Activated CD8-positive, alpha-beta T cell treated with anti-CD3 and anti-CD28 coated beads for 36 hours (primary cell): ENCODE results near the gene HSD11B2. TPM values are rescaled to one million over a fixed set of nuclear protein-coding genes. Genes with fewer than 3 reads are reported as not detected.

Source experiments
- ATAC-seq: fragments of 200-7000 bp; cut with Tn5 transposase; one replicate; pipeline ENCODE4 v1.10.0; 2021; ENCODE audit warnings: mild to moderate bottlenecking, moderate library complexity
- CTCF ChIA-PET: fragments of 350-600 bp; sonication (Branson Sonifier 250); formaldehyde crosslinking; loops from one replicate; lab custom pipeline; 2021; ENCODE audit warnings: antibody characterized with exemption; lab: Charles Lee
- POLR2A ChIA-PET: fragments of 350-600 bp; sonication (Branson Sonifier 250); formaldehyde crosslinking; loops from one replicate; lab custom pipeline; 2021; ENCODE audit warnings: antibody characterized with exemption; lab: Charles Lee
- DNase-seq: peaks from one replicate; pipeline ENCODE4 v3.0.0-alpha.2; 2020
- H3K27ac Mint-ChIP-seq: one replicate; pipeline ENCODE4 v1.8.0; 2021; ENCODE audit warnings: mild to moderate bottlenecking, mixed read lengths
- H3K27me3 Mint-ChIP-seq: one replicate; pipeline ENCODE4 v1.8.0; 2021; ENCODE audit warnings: mixed read lengths
- H3K36me3 Mint-ChIP-seq: one replicate; pipeline ENCODE4 v1.8.0; 2021; ENCODE audit warnings: low read depth, mixed read lengths
- H3K4me1 Mint-ChIP-seq: one replicate; pipeline ENCODE4 v1.8.0; 2021; ENCODE audit warnings: low read depth, mixed read lengths
- H3K4me3 Mint-ChIP-seq: one replicate; pipeline ENCODE4 v1.8.0; 2021; ENCODE audit warnings: mild to moderate bottlenecking, moderate library complexity, mixed read lengths
- H3K9me3 Mint-ChIP-seq: one replicate; pipeline ENCODE4 v1.8.0; 2021; ENCODE audit warnings: mixed read lengths
- CTCF ChIP-seq: fragments of 200-600 bp; IDR thresholded peaks from one replicate; pipeline ENCODE4 v1.8.0; 2022; ENCODE audit warnings: antibody characterized with exemption, mild to moderate bottlenecking
- intact Hi-C: fragments of 100-400 bp; cut with micrococcal nuclease; formaldehyde crosslinking; loops from one replicate; pipeline ENCODE4 v1.10.0; 2022
- total RNA-seq, 2 experiments: library from RNA; stranded (reverse); gene quantifications; one replicate each; pipeline ENCODE4 v1.2.3, GENCODE V29; 2021

Gene HSD11B2
- total RNA-seq, 2 experiments from 2014 or later = 1.6 to 2.3 TPM

DNA sequence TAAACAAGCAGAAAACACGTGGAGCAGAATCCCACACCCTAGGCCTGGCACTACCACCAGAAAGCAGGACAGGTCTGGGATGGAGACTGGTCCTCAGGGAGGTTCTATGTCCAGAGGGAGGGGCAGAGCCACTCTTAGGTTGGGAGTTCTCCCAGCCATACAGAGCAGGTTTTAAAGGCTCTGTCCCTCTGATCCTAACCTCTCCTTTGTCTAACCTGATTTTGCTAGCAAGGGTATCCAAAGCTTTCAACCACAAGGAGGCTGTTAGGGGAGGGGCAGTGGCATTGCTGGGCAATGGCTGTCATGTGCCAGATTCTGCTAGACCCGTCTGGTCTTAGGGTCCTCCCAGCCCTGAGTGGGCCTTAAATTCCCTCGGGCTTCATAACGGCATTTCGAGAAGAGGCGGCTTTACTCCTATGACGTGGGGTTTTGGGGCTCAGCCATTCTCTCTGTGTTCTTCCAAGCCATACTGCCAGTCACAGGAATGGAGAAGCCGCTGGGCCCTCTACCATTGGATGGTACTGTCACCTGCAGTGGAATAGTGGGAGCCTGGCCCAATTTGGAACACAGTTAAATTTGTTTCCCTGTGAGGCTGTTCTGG lies 43.3 kb upstream of the HSD11B2 start:
- no peak for TF ChIP-seq CTCF
- ATAC-seq (no peak), DNase-seq (no peak)
- no peak overlapping the region for H3K27ac Mint-ChIP-seq
- no peak overlapping the region for H3K4me3 Mint-ChIP-seq
- no peaks in the 10 kb centered on the region for H3K9me3 Mint-ChIP-seq
- H3K36me3 Mint-ChIP-seq = no peaks in the 10 kb centered on the region
- intact Hi-C loops = no loop called here
- ChIA-PET CTCF (interaction anchor here (0.8 to 3.4 kb wide), 4 partner anchors 11 to 78 kb away, joined by 3 to 19 read pairs (median 3); no protein-coding TSS in a partner anchor), POLR2A (interaction anchor here (1.2 kb wide), 1 partner anchor 10 kb away, joined by 3 read pairs; no protein-coding TSS in a partner anchor)
- peaks cover 9% of the 10 kb centered on the region for H3K4me1 Mint-ChIP-seq
- H3K27me3 Mint-ChIP-seq = peaks cover 5% of the 10 kb centered on the region

GRCh38 chr16:67388191-67388590 lies 42.7 kb upstream of the HSD11B2 start:
- Mint-ChIP-seq H3K27me3 (peaks cover 7% of the 10 kb centered on the region), H3K27ac (no peak overlapping the region), H3K4me3 (no peak overlapping the region), H3K9me3 (no peaks in the 10 kb centered on the region), H3K36me3 (no peaks in the 10 kb centered on the region), H3K4me1 (peaks cover 9% of the 10 kb centered on the region)
- DNase-seq (no peak), ATAC-seq (no peak)
- ChIA-PET POLR2A (no interaction called here), CTCF (interaction anchor here (0.8 to 2.6 kb wide), 3 partner anchors 11 to 127 kb away, joined by 3 to 13 read pairs (median 4); no protein-coding TSS in a partner anchor)
- intact Hi-C loops = no loop called here
- TF ChIP-seq CTCF = no peak

GRCh38 chr16:67388591-67388990 lies 42.3 kb upstream of the HSD11B2 start:
- H3K36me3 Mint-ChIP-seq = no peaks in the 10 kb centered on the region
- ChIA-PET CTCF (interaction anchor here (1.4 to 2.6 kb wide), 2 partner anchors 11 to 128 kb away, joined by 4 to 13 read pairs; no protein-coding TSS in a partner anchor), POLR2A (no interaction called here)
- H3K9me3 Mint-ChIP-seq = no peaks in the 10 kb centered on the region
- ATAC-seq (no peak), DNase-seq (no peak)
- H3K27ac Mint-ChIP-seq = no peak overlapping the region
- intact Hi-C loops = no loop called here
- peaks cover 8% of the 10 kb centered on the region for H3K27me3 Mint-ChIP-seq
- H3K4me3 Mint-ChIP-seq = no peak overlapping the region
- TF ChIP-seq CTCF = no peak
- H3K4me1 Mint-ChIP-seq = peaks cover 9% of the 10 kb centered on the region

GRCh38 chr16:67389911-67390815 lies 40.8 kb upstream of the HSD11B2 start:
- Mint-ChIP-seq H3K27me3 (peaks cover 20% of the 10 kb centered on the region), H3K9me3 (no peaks in the 10 kb centered on the region), H3K4me1 (peaks cover 11% of the 10 kb centered on the region), H3K4me3 (no peak overlapping the region), H3K27ac (no peak overlapping the region), H3K36me3 (no peaks in the 10 kb centered on the region)
- ChIA-PET POLR2A (interaction anchor here (0.6 kb wide), 1 partner anchor 182 kb away, joined by 3 read pairs; no protein-coding TSS in a partner anchor), CTCF (interaction anchor here (1.0 to 2.6 kb wide), 5 partner anchors 9 to 64 kb away, joined by 3 to 13 read pairs (median 4); partner anchors contain the start of genes KCTD19 and LRRC36)
- no peak for TF ChIP-seq CTCF
- intact Hi-C loops = no loop called here
- no peak for DNase-seq
- no peak for ATAC-seq
